ENCODE data around the gene RASSF7.
A peak's percentile ranks its signal among the peaks of the same experiment; 100 is the strongest.

The RASSF7 gene

DNA sequence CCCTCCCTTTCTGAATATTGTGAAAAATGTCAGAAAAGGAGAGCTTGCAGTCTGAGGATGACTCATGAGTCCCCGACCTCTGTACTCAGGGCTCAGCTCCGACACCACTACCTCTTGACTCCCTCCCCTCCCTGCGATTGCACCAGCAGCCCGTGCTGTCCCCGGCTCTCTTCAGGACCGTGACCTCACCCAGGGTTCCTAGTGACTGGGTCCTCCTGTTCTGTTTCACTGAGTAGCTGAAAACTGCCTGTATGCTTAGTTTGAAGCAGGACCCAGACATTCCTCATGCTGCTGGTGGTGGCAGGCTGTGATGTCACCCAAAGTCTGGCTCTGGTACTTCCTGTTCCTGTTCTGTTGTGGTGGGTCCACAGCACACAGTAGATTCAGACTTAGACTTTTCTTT, 27.2 kb downstream of the RASSF7 start:
- DNase-seq: peak; percentile 32

DNA sequence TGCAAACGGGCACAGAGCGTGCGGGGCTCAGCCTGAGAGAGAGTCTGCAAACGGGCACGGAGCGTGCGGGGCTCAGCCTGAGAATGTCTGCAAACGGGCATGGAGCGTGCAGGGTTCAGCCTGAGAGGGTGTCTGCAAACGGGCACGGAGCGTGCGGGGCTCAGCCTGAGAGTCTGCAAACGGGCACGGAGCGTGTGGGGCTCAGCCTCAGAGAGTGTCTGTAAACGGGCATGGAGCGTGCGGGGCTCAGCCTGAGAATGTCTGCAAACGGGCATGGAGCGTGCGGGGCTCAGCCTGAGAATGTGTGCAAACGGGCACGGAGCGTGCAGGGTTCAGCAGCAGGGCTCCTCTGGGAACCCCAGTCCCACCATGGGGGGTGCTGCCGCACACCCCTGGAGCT, 29.0 kb downstream of the RASSF7 start:
- DNase-seq: no peak

DNA sequence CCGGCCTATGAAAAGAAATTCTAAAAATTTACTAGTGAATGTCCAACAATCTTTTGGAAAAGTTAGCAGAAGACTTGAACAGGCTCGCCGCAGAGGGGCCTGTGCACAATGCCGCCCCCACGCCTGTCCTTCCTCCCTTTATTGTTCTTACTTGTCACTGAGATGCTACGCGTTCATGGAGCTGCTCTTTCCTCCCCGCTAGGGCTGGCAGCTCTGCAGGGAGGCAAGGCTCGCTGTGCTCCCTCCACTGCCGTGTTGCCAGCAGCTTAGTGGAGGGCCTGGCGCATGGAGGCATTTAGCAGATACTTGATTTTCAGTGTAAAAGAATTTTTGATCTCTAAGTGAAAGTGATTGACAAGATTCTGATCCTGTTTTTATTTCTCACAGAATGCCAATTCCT, 30.2 kb downstream of the RASSF7 start:
- no peak for DNase-seq

DNA sequence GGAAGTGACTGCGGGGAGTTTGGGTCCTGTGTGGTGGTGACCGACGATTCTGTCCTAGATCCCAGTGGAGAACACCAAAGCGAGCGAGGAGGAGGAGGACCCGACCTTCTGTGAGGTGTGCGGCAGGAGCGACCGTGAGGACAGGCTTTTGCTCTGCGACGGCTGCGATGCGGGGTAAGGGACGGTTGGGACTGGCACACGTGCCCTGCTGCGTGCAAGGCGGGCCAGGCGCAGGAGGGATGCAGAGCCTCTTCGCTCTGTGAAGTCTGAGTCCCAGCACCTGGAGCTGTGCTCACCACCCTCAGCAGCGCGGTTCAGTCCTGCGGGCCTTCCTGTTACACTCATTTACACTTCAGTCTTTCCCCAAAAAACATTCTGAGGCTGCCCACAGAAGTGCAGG, 31.7 kb downstream of the RASSF7 start:
- no peak for DNase-seq

DNA sequence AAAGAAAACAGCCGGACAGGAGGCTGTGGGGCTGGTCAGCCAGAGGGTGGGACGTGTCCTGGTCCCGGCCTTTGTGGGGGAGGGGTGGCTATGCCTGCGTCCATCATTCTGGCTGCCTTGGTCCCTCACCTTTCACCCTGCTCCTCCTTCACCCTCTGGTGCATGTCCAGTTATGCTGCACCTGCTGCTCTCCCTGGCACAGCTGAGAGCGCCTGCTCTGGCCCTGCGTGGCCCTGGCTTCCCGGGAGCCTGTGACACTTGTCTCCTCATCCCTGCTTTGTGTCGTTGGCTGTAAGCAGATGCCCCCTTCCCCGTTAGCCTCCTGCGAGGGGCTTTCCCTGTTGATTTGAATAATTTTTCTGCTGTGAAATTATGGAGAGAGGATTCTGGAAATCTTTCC, 32.1 kb downstream of the RASSF7 start:
- DNase-seq: no peak

DNA sequence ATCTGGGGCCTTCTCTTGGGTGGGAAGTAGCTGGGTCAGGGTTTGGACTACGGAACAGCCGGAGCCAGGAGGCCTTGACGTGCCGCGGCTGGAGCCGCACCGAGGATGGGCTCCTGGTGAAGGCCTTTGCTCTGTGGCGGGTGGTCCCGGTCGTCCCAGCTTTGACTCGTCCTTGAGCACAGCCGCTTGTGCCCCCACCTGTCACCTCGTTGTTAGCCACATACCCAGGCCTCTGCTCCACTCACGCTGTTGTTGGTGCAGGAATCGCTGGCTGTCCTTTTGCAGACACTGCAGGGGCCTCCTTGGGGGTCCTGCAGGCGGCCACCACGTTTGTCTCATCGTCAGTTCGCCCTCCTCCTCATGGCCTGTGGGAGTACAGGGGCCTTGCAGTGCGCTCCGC, 32.6 kb downstream of the RASSF7 start:
- DNase-seq: no peak

DNA sequence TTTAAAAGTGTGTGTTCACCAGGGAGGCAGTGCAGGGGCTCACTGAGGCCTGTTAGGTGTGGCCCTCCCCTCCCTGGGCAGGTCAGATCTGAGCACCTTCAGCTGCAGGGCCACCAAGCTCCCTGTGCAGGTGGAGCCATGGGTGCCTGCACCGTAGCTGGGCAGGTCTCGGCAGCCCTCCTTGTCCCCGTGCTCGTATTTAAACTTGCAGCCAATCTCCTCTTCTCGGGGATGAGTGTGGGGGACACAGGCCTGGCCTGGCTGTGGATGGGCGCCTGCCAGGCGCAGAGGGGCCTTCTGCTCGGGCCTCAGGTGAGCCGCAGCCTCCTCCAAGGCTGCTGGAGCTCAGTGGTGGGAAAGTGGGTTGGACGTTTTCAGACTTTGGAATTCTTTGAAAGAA, 34.6 kb downstream of the RASSF7 start:
- no peak for DNase-seq

DNA sequence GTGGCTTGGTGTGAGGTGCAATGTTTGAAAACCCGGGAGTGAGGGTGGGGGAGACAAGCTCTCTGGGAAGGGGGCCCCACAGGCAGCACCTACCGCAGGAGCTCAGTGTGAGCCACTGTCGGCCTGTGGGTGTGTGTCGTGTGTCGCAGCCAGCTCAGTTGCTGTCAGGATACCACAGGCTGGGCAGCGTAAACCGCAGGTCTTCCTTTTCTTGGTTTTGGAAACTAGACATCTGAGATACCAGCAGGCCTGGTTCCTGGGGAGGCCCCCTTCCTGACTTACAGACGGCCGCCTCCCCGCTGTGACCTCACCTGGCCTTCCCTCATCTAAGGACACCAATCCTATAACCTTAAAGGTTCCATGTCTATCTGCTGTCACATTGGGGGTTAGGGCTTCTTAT, 35.6 kb downstream of the RASSF7 start:
- no peak for DNase-seq

DNA sequence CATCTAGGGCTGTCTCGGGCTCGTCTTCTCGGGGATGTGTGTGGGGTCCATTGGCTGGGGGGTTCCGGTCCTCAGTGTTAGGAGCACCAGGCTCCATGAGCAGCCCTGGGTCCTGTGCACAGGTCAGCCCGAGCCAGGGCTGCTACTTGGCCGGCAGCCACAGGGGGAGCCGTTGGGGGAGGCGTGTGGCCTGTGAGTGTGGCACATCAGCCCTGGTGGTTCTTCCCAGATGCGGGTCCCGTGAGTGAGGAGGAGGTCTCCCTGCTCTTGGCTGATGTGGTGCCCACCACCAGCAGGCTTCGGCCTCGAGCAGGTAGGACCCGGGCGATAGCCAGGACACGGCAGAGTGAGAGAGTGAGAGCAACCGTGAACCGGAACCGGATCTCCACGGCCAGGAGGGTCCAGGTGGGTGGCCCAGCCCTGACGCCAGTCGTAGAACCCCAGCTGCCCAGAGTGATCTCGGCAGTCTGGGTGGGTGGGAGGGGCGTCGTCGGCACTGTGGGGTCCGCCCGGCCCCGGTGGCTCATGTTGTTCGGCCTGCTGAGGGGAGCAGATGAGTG, 36.5 kb downstream of the RASSF7 start:
- DNase-seq: no peak

DNA sequence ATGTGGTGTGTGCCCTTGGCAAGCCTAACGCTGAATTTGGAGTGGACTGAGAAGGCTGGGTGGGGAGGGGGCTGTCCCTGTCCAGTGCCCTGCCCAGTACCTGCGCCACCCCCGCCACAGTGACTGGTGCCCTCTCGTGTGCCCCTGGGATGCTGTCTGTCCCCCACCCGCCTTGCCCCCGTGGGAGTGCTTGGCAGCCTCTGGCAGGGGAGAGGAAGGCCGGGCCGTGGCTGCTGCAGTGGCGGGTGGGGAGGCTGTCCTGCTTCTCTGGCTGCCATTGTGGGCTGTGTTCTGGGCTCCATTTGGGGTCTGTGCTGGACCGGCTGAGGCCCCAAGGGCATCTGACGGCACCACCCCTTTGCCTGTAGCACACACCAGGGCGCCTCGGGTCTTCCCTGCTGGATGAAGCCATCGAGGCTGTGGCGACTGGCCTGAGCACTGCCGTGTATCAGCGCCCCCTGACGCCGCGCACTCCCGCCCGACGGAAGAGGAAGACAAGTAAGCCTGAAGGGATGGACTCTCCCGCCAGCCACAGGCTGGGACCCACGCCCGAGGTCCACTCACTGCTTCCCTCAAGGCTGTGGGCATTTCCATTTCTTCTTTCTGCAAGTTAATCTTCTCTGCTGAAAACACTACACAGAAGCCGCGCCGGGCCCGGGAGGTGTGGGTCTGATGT, 37.4 kb downstream of the RASSF7 start:
- DNase-seq: no peak

DNA sequence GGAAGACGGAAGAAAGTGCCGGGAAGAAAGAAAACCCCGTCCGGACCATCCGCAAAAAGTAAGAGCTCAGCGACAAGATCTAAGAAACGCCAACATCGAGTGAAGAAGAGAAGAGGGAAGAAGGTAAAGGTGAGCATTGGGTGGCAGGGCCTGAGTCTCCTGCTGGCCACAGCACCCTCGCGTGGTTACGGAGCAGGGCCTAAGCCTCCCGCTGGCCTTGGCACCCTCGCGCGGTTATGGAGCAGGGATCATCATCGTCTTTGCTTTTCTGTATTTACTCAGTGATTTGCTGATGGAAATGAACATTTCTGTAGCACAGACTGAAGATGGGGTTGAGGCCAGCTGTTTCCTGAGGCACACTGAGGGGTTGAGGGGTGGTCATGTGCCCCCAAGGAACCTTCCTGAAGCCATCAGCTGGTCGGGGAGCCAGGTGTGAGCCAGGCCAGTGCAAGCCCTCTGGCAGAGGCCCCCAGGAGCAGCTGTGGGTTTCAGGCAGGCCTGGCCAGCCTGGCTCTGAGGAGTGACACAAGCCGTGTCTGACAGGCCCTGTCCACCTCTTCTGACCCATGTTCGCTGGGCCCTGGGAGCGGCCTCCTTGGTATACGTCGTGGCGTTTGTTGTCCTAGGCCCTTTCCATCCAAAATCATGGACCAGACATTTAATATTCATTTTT, 40.9 kb downstream of the RASSF7 start:
- DNase-seq: no peak

DNA sequence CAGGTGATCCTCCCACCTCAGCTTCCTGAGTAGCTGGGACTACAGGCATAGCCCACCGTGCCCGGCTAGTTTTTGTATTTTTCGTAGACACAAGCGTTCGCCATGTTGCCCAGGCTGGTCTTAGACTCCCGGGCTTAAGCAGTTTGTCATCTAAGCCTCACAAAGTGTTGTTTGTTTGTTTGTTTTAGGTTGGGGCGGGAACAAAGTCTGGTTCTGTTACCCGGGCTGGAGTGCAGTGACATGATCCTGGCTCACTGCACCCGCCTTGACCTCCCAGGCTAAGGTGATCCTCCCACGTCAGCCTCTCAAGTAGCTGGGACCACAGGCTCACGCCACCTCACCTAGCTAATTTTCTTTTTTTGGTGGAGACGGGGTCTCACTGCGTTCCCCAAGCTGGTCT, 42.4 kb downstream of the RASSF7 start:
- no peak for DNase-seq

DNA sequence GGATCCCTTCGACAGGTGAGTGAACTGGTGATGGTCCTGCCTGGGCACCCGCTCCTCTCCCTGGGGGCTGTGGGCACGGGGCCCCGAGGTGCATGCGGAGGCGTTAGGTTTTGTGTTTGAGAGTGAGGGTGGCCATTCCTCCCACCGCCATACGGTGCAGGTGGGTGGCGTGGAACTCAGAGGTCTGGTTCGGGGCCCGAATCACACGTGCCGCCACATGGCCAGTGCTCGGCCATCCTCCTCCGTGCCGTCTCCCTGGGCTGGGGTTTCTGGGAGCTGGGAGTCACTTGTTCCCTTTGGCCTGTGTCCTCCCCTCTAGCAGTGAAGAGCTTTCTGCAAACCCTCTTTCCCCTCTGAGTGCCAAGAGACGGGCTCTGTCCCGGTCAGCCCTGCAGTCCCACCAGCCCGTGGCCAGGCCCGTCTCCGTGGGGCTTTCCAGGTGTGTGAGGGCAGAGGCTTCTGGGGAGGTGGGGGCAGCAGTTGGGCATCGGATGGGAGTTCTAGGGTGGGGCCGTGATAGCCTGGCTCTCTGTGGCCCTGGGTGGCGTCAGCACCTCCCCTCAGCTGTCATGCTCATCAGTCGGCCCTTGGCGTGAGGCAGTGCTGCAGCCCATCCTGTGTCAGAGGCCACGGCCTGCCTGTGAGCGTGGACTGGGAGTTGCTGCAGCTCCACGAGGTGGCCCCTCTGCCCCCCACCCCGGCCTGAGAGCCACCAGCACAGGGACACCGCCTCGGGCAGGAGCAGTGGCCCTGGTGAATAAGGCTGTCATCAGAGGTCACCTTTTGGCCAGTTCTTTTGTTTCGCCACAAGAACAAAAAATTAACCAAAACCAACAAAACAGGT, 44.7 kb downstream of the RASSF7 start:
- DNase-seq: no peak

DNA sequence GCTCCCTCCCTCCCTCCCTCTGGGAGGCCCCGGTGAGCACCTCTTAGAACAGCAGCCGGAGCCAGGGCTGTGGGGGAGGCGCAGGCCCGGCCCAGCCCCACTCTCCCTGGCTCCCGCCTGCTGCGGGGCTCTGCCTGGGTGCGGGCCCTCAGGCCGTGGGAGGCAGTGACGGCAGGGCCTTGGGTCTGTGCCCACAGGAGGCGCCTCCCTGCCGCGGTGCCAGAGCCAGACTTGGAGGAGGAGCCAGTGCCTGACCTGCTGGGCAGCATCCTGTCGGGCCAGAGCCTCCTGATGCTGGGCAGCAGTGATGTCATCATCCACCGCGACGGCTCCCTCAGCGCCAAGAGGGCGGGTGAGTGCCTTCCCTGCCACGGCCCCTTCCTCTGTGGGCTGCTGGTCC, 45.5 kb downstream of the RASSF7 start:
- DNase-seq: no peak

DNA sequence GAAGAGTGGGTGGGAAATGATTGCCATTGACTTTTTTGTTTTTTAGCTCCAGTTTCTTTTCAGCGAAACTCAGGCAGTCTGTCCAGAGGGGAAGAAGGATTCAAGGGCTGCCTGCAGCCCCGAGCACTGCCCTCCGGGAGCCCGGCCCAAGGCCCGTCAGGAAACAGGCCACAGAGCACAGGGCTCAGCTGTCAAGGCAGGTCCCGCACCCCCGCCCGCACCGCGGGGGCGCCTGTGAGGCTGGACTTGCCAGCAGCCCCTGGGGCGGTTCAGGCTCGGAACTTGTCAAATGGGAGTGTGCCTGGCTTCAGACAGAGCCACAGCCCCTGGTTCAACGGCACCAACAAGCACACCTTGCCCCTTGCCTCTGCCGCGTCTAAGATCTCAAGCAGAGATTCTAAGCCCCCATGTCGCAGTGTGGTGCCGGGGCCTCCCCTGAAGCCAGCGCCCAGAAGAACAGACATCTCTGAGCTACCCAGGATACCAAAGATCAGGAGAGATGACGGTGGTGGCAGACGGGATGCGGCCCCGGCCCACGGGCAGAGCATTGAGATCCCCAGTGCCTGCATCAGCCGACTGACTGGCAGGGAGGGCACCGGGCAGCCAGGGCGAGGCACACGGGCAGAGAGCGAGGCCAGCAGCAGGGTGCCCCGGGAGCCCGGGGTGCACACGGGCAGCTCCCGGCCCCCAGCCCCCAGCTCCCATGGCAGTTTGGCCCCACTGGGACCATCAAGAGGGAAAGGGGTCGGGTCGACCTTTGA, 46.4 kb downstream of the RASSF7 start:
- DNase-seq: no peak

DNA sequence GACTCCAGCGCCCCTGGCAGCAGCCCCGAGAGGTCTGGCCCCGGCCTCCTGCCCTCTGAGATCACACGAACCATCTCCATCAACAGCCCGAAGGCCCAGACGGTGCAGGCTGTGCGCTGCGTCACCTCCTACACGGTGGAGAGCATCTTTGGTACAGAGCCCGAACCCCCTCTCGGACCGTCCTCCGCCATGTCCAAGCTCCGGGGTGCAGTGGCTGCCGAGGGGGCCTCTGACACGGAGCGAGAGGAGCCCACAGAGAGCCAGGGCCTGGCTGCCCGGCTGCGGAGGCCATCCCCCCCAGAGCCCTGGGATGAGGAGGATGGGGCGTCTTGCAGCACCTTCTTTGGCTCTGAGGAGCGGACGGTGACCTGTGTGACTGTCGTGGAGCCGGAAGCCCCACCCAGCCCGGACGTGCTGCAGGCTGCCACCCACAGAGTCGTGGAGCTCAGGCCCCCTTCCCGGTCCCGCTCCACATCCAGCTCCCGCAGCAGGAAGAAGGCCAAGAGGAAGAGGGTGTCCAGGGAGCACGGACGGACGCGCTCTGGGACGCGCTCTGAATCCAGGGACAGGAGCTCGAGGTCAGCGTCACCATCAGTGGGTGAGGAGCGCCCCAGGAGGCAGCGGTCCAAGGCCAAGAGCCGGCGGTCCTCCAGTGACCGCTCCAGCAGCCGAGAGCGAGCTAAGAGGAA, 47.3 kb downstream of the RASSF7 start:
- no peak for DNase-seq

DNA sequence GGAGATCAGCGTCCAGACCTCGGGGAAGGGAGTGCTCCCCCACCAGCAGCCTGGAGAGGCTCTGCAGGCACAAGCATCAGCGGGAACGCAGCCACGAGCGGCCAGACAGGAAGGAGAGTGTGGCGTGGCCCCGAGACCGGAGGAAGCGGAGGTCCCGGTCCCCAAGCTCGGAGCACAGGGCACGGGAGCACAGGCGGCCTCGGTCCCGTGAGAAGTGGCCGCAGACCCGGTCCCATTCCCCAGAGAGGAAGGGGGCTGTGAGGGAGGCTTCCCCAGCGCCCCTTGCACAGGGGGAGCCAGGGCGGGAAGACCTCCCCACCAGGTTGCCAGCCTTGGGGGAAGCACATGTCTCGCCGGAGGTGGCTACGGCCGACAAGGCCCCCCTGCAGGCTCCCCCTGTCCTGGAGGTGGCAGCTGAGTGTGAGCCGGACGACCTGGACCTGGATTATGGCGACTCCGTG, 48.1 kb downstream of the RASSF7 start:
- DNase-seq: no peak

DNA sequence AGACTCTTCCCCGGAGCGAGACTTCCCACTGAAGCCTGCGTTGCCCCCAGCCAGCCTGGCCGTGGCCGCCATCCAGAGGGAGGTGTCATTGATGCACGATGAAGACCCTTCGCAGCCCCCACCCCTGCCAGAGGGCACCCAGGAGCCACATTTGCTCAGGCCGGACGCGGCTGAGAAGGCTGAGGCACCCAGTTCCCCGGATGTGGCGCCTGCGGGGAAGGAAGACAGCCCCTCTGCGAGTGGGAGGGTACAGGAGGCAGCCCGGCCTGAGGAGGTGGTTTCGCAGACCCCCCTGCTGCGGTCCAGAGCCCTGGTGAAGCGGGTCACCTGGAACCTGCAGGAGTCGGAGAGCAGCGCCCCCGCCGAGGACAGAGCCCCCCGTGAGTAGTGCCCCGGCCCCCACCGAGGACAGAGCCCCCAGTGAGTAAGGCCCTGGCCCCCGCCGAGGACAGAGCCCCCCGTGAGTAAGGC, 48.6 kb downstream of the RASSF7 start:
- no peak for DNase-seq

DNA sequence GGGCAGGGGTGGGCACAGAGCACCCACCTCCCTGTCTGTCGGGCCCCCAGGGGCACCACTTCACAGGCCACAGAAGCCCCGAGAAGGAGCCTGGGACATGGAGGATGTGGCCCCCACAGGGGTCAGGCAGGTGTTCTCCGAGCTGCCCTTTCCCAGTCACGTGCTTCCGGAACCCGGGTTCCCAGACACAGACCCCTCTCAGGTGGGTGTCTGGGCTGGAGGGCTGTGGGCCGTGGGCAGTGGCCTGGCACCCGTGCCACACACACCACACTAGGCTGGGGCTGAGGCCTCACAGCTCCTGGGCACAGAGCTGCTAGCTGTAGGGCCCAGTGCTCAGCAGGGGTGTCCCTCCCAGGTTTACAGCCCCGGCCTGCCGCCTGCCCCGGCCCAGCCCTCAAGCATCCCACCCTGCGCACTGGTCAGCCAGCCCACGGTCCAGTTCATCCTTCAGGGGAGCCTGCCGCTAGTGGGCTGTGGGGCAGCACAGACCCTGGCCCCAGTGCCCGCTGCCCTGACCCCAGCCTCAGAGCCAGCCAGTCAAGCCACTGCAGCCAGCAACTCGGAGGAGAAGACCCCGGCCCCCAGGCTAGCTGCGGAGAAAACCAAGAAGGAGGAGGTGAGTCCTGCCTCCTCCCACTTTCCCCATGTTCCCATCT, 49.5 kb downstream of the RASSF7 start:
- no peak for DNase-seq

DNA sequence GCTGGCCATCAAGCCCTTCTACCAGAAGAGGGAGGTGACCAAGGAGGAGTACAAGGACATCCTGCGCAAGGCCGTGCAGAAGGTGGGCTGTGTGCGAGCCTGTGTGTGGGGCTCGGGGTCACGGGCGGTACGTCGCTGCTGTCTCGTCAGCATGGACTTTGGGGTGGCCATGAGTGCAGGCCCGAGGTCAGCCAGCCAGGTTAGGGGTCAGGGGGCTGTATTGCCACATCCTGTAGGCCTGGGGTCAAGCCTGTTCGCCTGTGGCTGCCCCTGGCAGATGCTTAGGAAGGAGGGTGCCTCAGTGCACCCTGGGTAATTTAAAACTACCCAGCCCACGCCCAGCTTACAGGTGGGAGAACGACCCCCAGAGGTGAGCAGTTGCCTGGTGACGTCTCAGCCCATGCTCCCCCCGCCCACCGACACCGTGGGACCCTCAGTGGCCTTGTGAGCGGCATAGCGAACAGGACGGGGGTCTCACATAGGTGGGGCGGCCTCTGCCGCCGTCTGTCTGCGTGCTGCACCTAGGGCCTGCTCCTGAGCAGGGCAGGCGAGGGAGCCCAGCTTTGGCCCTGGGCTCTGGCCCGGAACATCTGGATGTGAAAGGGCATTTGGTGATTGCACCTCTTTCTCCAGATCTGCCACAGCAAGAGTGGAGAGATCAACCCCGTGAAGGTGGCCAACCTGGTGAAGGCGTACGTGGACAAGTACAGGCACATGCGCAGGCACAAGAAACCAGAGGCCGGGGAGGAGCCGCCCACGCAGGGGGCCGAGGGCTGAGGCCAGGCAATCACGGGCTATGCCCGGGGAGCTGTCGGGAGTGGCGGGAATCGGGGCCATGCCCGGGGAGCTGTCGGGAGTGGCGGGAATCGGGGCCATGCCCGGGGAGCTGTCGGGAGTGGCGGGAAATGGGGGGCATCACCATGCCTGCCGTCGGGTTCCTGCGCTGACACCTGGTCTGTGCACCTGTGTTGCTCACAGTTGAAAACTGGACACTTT, 50.5 kb downstream of the RASSF7 start:
- DNase-seq: no peak

Data from NK-92 treated with Interleukin-12 subunit alpha and Interleukin-12 subunit beta, amount 100 ng/mL, for 24 hours (cell line).